ENCODE results near the gene ATF3.

DNA sequence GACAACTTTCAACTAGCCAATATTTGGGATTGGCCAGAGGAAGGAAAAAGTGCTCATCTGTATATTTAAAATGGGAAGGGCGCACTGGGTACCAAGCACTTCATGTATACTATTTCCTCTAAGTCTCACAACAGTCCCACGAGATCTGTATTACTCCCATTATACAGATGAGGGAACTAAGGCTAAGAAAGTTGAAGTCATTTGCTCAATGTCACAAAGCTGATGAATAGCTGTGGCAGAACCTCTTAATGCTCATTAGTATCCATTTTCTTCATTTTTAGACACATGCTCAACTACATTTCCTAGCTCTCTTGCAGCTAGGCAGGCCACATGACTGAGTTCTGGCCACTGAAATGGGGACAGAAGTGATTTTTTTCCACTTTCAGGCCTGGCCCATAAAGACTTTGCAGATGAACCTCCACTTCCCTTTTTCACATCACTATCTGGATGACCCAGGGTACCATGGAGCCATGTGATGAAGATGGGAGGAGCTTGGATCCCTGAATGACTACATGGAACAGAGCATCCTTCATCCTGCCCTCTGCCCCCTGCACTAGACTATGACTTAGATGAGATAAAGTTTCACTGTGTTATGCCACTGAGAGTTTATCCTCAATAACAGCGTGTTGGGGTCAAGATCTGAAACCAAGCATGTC lies 31.8 kb downstream of the ATF3 start:
- TF ChIP-seq POLR2A (IDR thresholded peaks at IDR 0.05) (no peak), CTCF (IDR thresholded peaks at IDR 0.05) (no peak)
